Measurements from ENCODE around the gene ATG4B.

ATG4B gene

GRCh38 chr2:241636182-241637017 is 1.1 kb upstream of the ATG4B start:
- TF ChIP-seq EZH2 (IDR thresholded peaks at IDR 0.05; ENCODE audit: borderline replicate concordance, low read length) (no peak), CTCF (IDR thresholded peaks at IDR 0.05; ENCODE audit: low read length) (no peak)
- no peak overlapping the region for H3K27ac ChIP-seq (ENCODE audit: low read depth, low read length, poor library complexity, severe bottlenecking)

GRCh38 chr2:241637795-241638660 is 535 bp downstream of the ATG4B start:
- no peak for TF ChIP-seq CTCF (IDR thresholded peaks at IDR 0.05; ENCODE audit: low read length)
- no peak for TF ChIP-seq EZH2 (IDR thresholded peaks at IDR 0.05; ENCODE audit: borderline replicate concordance, low read length)
- Histone ChIP-seq H3K4me3 (ENCODE audit: low read depth, low read length, poor library complexity, severe bottlenecking) (peak overlapping the region; percentile 72), H3K36me3 (ENCODE audit: insufficient read depth, low read length) (peaks cover 35% of the 10 kb centered on the region), H2AFZ (ENCODE audit: low read length) (no peak overlapping the region), H4K20me1 (ENCODE audit: insufficient read depth, low read length) (no peaks in the 10 kb centered on the region), H3K9me2 (ENCODE audit: low read depth, low read length) (no peaks in the 10 kb centered on the region), H3F3A (ENCODE audit: insufficient read depth, low read length) (no peaks in the 10 kb centered on the region), H3K79me2 (ENCODE audit: insufficient read depth, low read length) (peaks cover 58% of the 10 kb centered on the region), H3K4me1 (ENCODE audit: insufficient read depth, low read length, severe bottlenecking) (peaks cover 23% of the 10 kb centered on the region), H3K9ac (ENCODE audit: low read length) (peak overlapping the region; percentile 85), H3K27ac (ENCODE audit: low read depth, low read length, poor library complexity, severe bottlenecking) (peak overlapping the region; percentile 67), H3K9me3 (ENCODE audit: low read length) (peaks cover 15% of the 10 kb centered on the region), H3K4me2 (ENCODE audit: low read length) (peak overlapping the region; percentile 65), H3K27me3 (ENCODE audit: insufficient read depth, low read length) (no peaks in the 10 kb centered on the region)

More at GRCh38 chr2:241636182-241637017, 1.1 kb upstream of the ATG4B start:
- Histone ChIP-seq H3K36me3 (ENCODE audit: insufficient read depth, low read length) (peaks cover 51% of the 10 kb centered on the region), H3K9me2 (ENCODE audit: low read depth, low read length) (no peaks in the 10 kb centered on the region), H3F3A (ENCODE audit: insufficient read depth, low read length) (no peaks in the 10 kb centered on the region), H3K9ac (ENCODE audit: low read length) (peak overlapping the region; percentile 72), H3K4me2 (ENCODE audit: low read length) (peak overlapping the region; percentile 85), H3K4me3 (ENCODE audit: low read depth, low read length, poor library complexity, severe bottlenecking) (peak overlapping the region; percentile 72), H2AFZ (ENCODE audit: low read length) (no peak overlapping the region), H3K4me1 (ENCODE audit: insufficient read depth, low read length, severe bottlenecking) (peaks cover 23% of the 10 kb centered on the region), H3K79me2 (ENCODE audit: insufficient read depth, low read length) (peaks cover 49% of the 10 kb centered on the region), H4K20me1 (ENCODE audit: insufficient read depth, low read length) (no peaks in the 10 kb centered on the region), H3K27me3 (ENCODE audit: insufficient read depth, low read length) (no peaks in the 10 kb centered on the region), H3K9me3 (ENCODE audit: low read length) (peaks cover 15% of the 10 kb centered on the region)

- TF ChIP-seq CTCF (IDR thresholded peaks at IDR 0.05; ENCODE audit: low read length) (no peak), EZH2 (IDR thresholded peaks at IDR 0.05; ENCODE audit: borderline replicate concordance, low read length) (no peak)
- Histone ChIP-seq H3K27me3 (ENCODE audit: insufficient read depth, low read length) (no peaks in the 10 kb centered on the region), H3K9me3 (ENCODE audit: low read length) (peaks cover 15% of the 10 kb centered on the region), H3K79me2 (ENCODE audit: insufficient read depth, low read length) (peaks cover 62% of the 10 kb centered on the region), H3K9ac (ENCODE audit: low read length) (no peak overlapping the region), H3K4me3 (ENCODE audit: low read depth, low read length, poor library complexity, severe bottlenecking) (peak overlapping the region; percentile 72), H3K4me2 (ENCODE audit: low read length) (peak overlapping the region; percentile 65; the same call in 1 of the 2 replicates), H3K9me2 (ENCODE audit: low read depth, low read length) (no peaks in the 10 kb centered on the region), H4K20me1 (ENCODE audit: insufficient read depth, low read length) (no peaks in the 10 kb centered on the region), H2AFZ (ENCODE audit: low read length) (no peak overlapping the region), H3F3A (ENCODE audit: insufficient read depth, low read length) (no peaks in the 10 kb centered on the region), H3K27ac (ENCODE audit: low read depth, low read length, poor library complexity, severe bottlenecking) (no peak overlapping the region), H3K36me3 (ENCODE audit: insufficient read depth, low read length) (peaks cover 28% of the 10 kb centered on the region), H3K4me1 (ENCODE audit: insufficient read depth, low read length, severe bottlenecking) (peaks cover 23% of the 10 kb centered on the region)
Measured at GRCh38 chr2:241638940-241639339, 1.4 kb downstream of the ATG4B start.
